ENCODE measurements around the gene MAJIN. TPM values are rescaled to one million over a fixed set of nuclear protein-coding genes. Genes with fewer than 3 reads are reported as not detected.

MAJIN gene
- total and polyA plus RNA-seq, 11 donors, result not detected

GRCh38 chr11:64998141-64998540, 26.2 kb upstream of the MAJIN start:
- H3K9me3 ChIP-seq, result no peaks in the 10 kb centered on the region
- ATAC-seq, result no peak
- H3K27me3 ChIP-seq, result no peaks in the 10 kb centered on the region
- no peak overlapping the region for H3K4me3 ChIP-seq
- TF ChIP-seq POLR2A (IDR thresholded peaks at IDR 0.05), result no peak
- TF ChIP-seq CTCF (IDR thresholded peaks at IDR 0.05), result no peak
- DNase-seq, result no peak
- H3K4me1 ChIP-seq, result peaks cover 0 to 57% (median 10%) of the 10 kb centered on the region in 12 donors
- intact Hi-C loops (cut with DNase I), result loop anchor here in 7 of 10 donors (5.0 to 10.0 kb wide), 6 partner anchors 41 to 153 kb away; partner anchors contain the start of genes ATG2A (in 1 of the 7), CDC42BPG (in 1 of the 7) and PPP2R5B (in 1 of the 7)
- 88 to 100% (median 90%) methylated on average over 1 of the region's 1 CpG for WGBS, 4 donors
- H3K36me3 ChIP-seq, result peaks cover 0 to 12% (median 0%) of the 10 kb centered on the region in 9 donors
- H3K27ac ChIP-seq, result no peak overlapping the region

GRCh38 chr11:64996710-64997380, 24.9 kb upstream of the MAJIN start, which contains the start of gene BATF2:
TSS of gene BATF2 (minus strand) at chr11:64996971. CDS start at chr11:64996914, 57 bp downstream.
- intact Hi-C loops (cut with DNase I), result loop anchor here in 8 of 10 donors (2.0 to 10.0 kb wide), 7 partner anchors 40 to 152 kb away; partner anchors contain the start of genes PPP2R5B (in 2 of the 8), ATG2A (in 1 of the 8) and CDC42BPG (in 1 of the 8)
- peaks cover 0 to 25% (median 0%) of the 10 kb centered on the region in 9 donors for H3K36me3 ChIP-seq
- peak within 1 kb of the TSS in 11 of 12 donors; percentile 15 to 68 (median 51) for H3K4me3 ChIP-seq
- H3K9me3 ChIP-seq, result no peaks in the 10 kb centered on the region
- peaks cover 0 to 68% (median 10%) of the 10 kb centered on the region in 12 donors for H3K4me1 ChIP-seq
- ATAC-seq, result peak; percentile 54 to 96 (median 92)
- no peaks in the 10 kb centered on the region for H3K27me3 ChIP-seq
- peak; percentile 16 to 61 (median 39) for TF ChIP-seq CTCF (IDR thresholded peaks at IDR 0.05)
- peak in 1 of 2 donors; percentile 43 for TF ChIP-seq POLR2A (IDR thresholded peaks at IDR 0.05)
- peak within 1 kb of the TSS; percentile 3 to 83 (median 72) for H3K27ac ChIP-seq
- DNase-seq, result peak; percentile 77 to 83 (median 80)
- WGBS, 4 donors, result 19 to 23% (median 20%) methylated on average over 9 of the region's 9 CpGs

GRCh38 chr11:64996327-64996709, 24.4 kb upstream of the MAJIN start:
- H3K27ac ChIP-seq, result peak overlapping the region in 11 of 12 donors; percentile 61 to 83 (median 73)
- H3K36me3 ChIP-seq, result peaks cover 0 to 30% (median 0%) of the 10 kb centered on the region in 9 donors
- H3K4me1 ChIP-seq, result peaks cover 0 to 74% (median 13%) of the 10 kb centered on the region in 12 donors
- DNase-seq (no peak), ATAC-seq (peak in 2 of 4 donors; percentile 29 to 30)
- H3K9me3 ChIP-seq, result no peaks in the 10 kb centered on the region
- 38 to 49% (median 41%) methylated on average over 11 of the region's 11 CpGs for WGBS, 4 donors
- intact Hi-C loops (cut with DNase I), result loop anchor here in 8 of 10 donors (2.0 to 10.0 kb wide), 7 partner anchors 39 to 152 kb away; partner anchors contain the start of genes PPP2R5B (in 2 of the 8), ATG2A (in 1 of the 8) and CDC42BPG (in 1 of the 8)
- H3K27me3 ChIP-seq, result no peaks in the 10 kb centered on the region
- peak overlapping the region in 11 of 12 donors; percentile 15 to 68 (median 51) for H3K4me3 ChIP-seq
- no peak for TF ChIP-seq CTCF (IDR thresholded peaks at IDR 0.05)
- TF ChIP-seq POLR2A (IDR thresholded peaks at IDR 0.05), result no peak

- ATAC-seq, result no peak
- WGBS, 4 donors, result 88 to 93% (median 92%) methylated on average over 7 of the region's 7 CpGs
- no peaks in the 10 kb centered on the region for H3K27me3 ChIP-seq
- H3K4me3 ChIP-seq, result peak overlapping the region in 1 of 12 donors; percentile 68
- DNase-seq, result no peak
- H3K36me3 ChIP-seq, result peaks cover 0 to 32% (median 0%) of the 10 kb centered on the region in 9 donors
- intact Hi-C loops (cut with DNase I), result loop anchor here in 2 of 10 donors (10.0 kb wide), 2 partner anchors 70 to 150 kb away; partner anchors contain the start of genes CDC42BPG (in 1 of the 2) and PPP2R5B (in 1 of the 2)
- H3K9me3 ChIP-seq, result no peaks in the 10 kb centered on the region
- no peak overlapping the region for H3K27ac ChIP-seq
- TF ChIP-seq CTCF (IDR thresholded peaks at IDR 0.05), result no peak
- no peak for TF ChIP-seq POLR2A (IDR thresholded peaks at IDR 0.05)
- H3K4me1 ChIP-seq, result peaks cover 0 to 94% (median 29%) of the 10 kb centered on the region in 12 donors
These were observed 22.4 kb upstream of the MAJIN start for GRCh38 chr11:64994318-64994717.

Data from heart left ventricle (tissue), 16 donors.